Left ventricle myocardium superior (tissue), 1 donor: Measurements from ENCODE around the gene BTBD10. TPM values are rescaled to one million over a fixed set of nuclear protein-coding genes. Genes with fewer than 3 reads are reported as not detected.

ENCODE experiments used
- ATAC-seq: fragments of 200-7000 bp; cut with Tn5 transposase; one replicate; pipeline ENCODE4 v1.9.1; 2020; ENCODE audit warnings: mild to moderate bottlenecking, moderate library complexity
- DNase-seq: peaks from one replicate; pipeline ENCODE4 v3.0.0-alpha.2; 2020
- intact Hi-C: fragments of 100-400 bp; cut with micrococcal nuclease; formaldehyde crosslinking; loops from one replicate; pipeline ENCODE4 v1.11.0; 2022
- total RNA-seq: library from RNA; stranded (reverse); fragmentation: NEBNext Ultra II Directional; extraction: Animal tissue kit (Norgen Biotek cat#: 25700); gene quantifications from one replicate; pipeline ENCODE4 v1.2.1, GENCODE V29; 2021
- donor health status: DM: no; HTN: yes; CAD: no; lungs with severe emphysema.

BTBD10 gene
- total RNA-seq, 1 donor from 2014 or later: 19.2 TPM

GRCh38 chr11:13347901-13348300 lies 115.1 kb downstream of the BTBD10 start:
- DNase-seq: no peak
- ATAC-seq: no peak
- intact Hi-C loops: no loop called here

- ATAC-seq (no peak), DNase-seq (no peak)
- intact Hi-C loops: no loop called here
Observed at GRCh38 chr11:13346470-13346869, 116.6 kb downstream of the BTBD10 start.

DNA sequence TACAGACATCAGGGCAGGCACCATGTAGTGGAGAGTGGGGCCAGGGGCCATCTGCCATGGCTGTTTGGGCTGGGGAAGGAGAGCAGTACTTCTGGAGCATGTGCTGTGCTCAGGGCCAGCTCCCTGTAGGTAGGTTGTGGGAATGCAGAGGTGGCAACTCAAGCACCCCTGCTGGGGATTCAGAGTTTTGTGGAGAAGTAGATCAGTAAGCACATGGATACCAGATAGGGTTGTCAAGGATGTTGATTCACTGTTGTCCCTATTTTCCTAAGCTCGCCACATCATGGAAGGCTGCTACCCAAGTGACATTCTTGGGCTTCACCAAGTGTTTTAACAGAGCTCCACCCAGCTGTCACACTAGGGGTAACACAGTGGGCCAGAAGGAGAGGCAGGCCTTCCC lies 118.2 kb downstream of the BTBD10 start:
- no peak for DNase-seq
- ATAC-seq: no peak
- intact Hi-C loops: loop anchor here (5.0 kb wide), 1 partner anchor 133 kb away; no protein-coding TSS in a partner anchor

DNA sequence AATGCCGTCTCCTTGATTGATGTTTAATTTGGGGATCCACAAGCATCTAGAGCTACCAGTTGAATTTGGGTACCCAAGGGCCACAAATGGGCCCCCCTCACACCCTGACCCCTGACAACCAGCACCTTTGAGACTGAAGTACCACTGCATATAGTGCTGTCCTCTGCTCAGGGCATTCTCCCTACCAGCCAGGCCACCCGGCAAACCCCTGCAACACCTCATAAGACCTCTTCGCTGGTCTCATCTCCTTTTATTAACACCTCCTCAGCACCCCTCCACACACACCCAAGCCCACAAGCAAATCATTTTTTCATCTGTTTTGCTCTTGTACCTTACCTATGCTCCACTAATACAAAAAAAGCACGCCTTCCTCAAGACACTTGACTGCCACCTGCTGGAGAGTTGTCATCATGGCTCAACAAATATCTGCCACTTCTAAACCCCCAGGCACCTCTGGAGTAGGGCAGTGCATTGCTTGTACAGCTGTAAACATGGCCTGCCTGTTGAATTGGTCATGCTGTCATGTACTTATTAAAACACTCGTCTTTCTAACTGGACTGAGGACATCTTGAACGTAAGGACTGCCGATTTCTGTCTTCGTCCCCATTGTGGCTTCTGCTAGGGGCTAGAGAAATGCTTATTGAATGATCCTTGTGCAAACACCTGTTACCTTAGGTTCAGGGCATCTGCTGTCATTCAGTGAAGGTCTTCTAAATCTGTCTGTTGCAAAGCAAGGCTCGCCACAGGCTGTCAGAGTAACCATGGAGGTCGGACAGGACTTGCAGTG lies 118.9 kb downstream of the BTBD10 start:
- DNase-seq (peak; percentile 43), ATAC-seq (peak; percentile 57)
- intact Hi-C loops: loop anchor here (5.0 kb wide), 1 partner anchor 132 kb away; no protein-coding TSS in a partner anchor

DNA sequence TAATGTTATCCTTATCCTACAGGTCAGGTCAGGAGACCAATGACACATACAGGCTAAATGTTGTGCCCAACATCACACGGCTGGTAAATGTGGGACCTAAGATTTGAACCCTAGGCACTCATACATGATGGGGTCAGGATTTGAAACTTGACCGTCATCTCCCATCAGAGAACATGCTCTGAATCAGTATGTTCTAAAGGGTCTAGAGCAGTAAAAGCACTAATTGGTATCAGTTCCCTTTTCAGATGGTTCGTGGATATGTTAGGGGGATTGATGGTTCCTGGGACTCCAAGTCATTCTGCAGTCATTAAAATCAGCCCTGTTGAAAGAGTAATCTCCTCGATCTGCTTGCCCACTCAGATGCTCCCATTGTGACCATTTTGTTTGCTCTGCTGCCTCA lies 120.0 kb downstream of the BTBD10 start:
- ATAC-seq (no peak), DNase-seq (no peak)

GRCh38 chr11:13341026-13341425 lies 122.0 kb downstream of the BTBD10 start:
- intact Hi-C loops: loop anchor here (5.0 kb wide), 1 partner anchor 129 kb away; no protein-coding TSS in a partner anchor
- DNase-seq (no peak), ATAC-seq (no peak)

More for the DNA sequence above, 120.0 kb downstream of the BTBD10 start:
- intact Hi-C loops: loop anchor here (5.0 kb wide), 1 partner anchor 131 kb away; no protein-coding TSS in a partner anchor

- intact Hi-C loops: loop anchor here (5.0 to 10.0 kb wide), 2 partner anchors 65 to 127 kb away; partner anchors contain the start of gene BMAL1
- ATAC-seq (peak; percentile 54), DNase-seq (no peak)
Observed at GRCh38 chr11:13339195-13340153, 123.5 kb downstream of the BTBD10 start.

DNA sequence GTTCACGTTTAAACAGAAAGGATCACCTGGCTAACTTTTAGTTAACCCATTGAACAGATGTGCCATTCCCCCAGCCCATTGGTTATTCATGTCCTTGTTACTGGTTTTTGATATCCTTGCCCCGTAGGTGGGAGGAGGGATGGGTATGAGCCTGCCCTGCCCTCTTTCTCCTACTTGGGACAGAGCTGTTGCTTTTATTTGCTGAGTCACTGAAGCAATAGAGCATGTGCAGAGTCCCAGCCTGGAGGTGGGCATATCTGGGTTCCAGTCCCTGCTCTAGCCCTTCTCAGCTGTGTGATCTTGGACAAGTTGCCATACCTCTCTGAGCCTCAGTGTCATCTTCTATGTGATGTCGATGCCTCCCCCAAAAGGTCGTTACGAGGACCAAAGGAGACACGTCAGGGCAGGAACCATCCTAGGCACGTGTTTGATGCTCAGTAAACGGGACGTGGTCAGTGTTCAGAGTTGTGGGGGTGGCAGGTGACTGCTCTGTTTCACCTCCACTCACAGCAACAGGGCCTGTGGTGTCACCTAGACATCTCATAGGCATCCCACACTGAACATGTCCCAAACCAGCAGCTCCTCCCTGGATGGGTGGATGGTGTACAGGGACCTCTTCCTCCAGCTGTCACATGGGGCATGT lies 124.5 kb downstream of the BTBD10 start:
- no peak for DNase-seq
- ATAC-seq: peak; percentile 48
- intact Hi-C loops: loop anchor here (10.0 kb wide), 1 partner anchor 64 kb away; the partner anchor contains the start of gene BMAL1

DNA sequence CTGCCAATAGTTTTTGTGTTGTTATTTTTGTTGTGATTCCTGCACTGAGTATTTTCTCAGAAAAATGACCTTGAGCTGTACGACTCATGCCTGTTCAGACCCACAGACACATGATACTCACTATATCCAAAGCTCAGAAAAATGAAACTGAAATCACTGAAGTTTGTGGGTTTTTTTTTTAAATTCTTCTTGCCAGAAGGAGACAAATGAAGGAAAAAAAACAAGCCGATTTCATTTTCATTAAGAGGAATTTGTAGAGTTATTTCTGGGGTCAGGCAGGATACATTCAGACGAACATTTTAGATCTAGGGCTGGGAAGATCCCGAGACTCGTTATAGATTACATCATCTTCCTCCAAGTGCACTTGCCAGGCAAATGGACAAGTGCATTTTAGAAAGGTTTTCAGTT lies 125.0 kb downstream of the BTBD10 start:
- intact Hi-C loops: loop anchor here (10.0 kb wide), 1 partner anchor 63 kb away; the partner anchor contains the start of gene BMAL1
- DNase-seq (no peak), ATAC-seq (peak; percentile 17)

Other genes starting within 250 kb of the BTBD10 start
- gene BMAL1, start 185.4 kb downstream of the BTBD10 start, total RNA-seq: 4.6 TPM
- not detected for gene PTH, start 32.8 kb upstream of the BTBD10 start, total RNA-seq
- 37.0 TPM for gene FAR1, start 205.4 kb upstream of the BTBD10 start, total RNA-seq